NCI-H748 (cell line): Measurements from ENCODE around the gene RHOBTB1.

Experiments used
- DNase-seq: peaks from one replicate; lab custom pipeline; 2025; ENCODE audit not compliant: unreplicated experiment; lab: John Stamatoyannopoulos, UW

RHOBTB1 gene

DNA sequence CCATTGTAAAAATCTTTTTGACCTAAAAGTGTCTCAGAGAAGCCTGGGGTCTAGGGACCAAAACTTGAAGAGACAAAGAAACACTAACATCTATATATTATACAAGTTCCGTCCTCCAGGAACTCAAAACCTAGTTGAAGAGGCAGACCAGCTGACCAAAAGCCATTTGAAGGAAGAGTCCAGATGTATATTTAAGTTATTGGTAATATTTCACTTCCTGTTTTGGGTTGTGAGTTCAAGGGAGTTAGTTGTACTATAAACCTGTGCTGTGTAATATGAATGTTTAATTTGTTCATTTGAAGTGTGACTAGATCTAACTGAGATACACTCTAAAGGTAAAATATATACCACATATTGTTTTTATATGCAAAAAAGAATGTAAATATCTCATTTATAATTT lies 120.7 kb downstream of the RHOBTB1 start:
- DNase-seq: no peak

- no peak for DNase-seq
Observed at GRCh38 chr10:60822809-60823208, 121.2 kb downstream of the RHOBTB1 start.

DNA sequence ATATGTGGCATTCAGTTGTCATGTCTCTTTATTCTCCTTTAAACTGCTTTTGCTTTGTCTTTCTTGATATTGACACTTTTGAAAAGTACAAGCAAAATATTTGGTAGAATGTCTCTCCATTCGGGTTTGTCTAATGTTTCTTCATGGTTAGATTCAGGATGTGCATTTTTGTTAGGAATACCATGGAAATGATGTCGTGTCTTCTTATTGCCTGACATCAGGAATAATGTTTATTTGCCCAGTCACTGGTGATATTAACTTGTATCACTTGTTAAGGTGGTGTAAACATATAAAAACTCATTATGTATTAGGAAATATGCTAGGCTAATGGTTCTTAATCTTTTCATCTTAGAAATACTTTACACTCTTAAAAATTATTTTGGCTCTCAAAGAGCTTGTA lies 122.3 kb downstream of the RHOBTB1 start:
- no peak for DNase-seq

- no peak for DNase-seq
Observed at GRCh38 chr10:60820093-60820754, 123.8 kb downstream of the RHOBTB1 start.
